ENCODE data around the gene COL6A6. TPM values are rescaled to one million over a fixed set of nuclear protein-coding genes. Genes with fewer than 3 reads are reported as not detected.

COL6A6 gene
- total RNA-seq, 1 donor from 2014 or later, result not detected

- Histone ChIP-seq H3K27me3 (ENCODE audit: control insufficient read depth, insufficient read depth, low read length) (no peaks in the 10 kb centered on the region), H3K36me3 (ENCODE audit: control insufficient read depth, insufficient read depth, low read length) (no peaks in the 10 kb centered on the region), H3K4me3 (ENCODE audit: low read depth, low read length) (no peak overlapping the region)
- no peak for DNase-seq (ENCODE audit: low read depth)
- TF ChIP-seq CTCF (IDR thresholded peaks at IDR 0.05; ENCODE audit: insufficient read depth, low read length, poor library complexity, severe bottlenecking), result no peak
Measured at GRCh38 chr3:130557336-130558035, 40.5 kb downstream of the COL6A6 start.

DNA sequence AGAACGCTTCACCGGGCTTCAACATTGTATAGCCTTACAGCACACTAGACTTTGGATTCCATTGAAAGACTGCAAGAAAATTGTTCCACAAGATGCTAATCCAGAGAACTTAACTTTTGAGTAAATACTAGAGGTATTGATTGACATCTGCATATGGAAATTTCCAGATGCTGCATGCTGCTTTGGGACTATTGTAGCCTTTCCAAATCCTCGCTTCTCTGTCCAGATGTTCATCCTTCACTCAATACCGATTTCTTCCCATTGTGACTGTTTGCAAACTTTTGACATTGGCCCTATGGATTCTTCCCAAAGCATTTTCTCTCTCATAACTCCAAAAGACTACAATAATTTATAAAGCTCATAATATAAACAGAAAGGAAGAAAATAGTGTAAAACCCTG lies 41.4 kb downstream of the COL6A6 start:
- DNase-seq (ENCODE audit: low read depth), result no peak
- TF ChIP-seq CTCF (IDR thresholded peaks at IDR 0.05; ENCODE audit: insufficient read depth, low read length, poor library complexity, severe bottlenecking), result no peak
- no peaks in the 10 kb centered on the region for H3K27me3 ChIP-seq (ENCODE audit: control insufficient read depth, insufficient read depth, low read length)
- H3K4me3 ChIP-seq (ENCODE audit: low read depth, low read length), result no peak overlapping the region
- no peaks in the 10 kb centered on the region for H3K36me3 ChIP-seq (ENCODE audit: control insufficient read depth, insufficient read depth, low read length)

DNA sequence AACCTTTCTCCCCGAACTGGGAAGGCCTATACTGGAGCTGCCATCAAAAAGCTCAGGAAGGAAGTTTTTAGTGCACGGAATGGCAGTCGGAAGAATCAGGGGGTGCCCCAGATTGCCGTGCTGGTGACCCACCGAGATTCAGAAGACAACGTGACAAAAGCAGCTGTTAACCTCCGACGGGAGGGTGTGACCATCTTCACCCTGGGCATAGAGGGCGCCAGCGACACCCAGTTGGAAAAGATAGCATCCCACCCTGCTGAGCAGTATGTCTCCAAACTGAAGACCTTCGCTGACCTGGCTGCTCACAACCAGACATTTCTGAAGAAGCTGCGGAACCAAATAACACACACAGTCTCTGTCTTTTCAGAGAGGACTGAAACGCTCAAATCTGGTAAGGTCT lies 48.2 kb downstream of the COL6A6 start:
- no peak overlapping the region for H3K4me3 ChIP-seq (ENCODE audit: low read depth, low read length)
- H3K36me3 ChIP-seq (ENCODE audit: control insufficient read depth, insufficient read depth, low read length), result no peaks in the 10 kb centered on the region
- TF ChIP-seq CTCF (IDR thresholded peaks at IDR 0.05; ENCODE audit: insufficient read depth, low read length, poor library complexity, severe bottlenecking), result no peak
- H3K27me3 ChIP-seq (ENCODE audit: control insufficient read depth, insufficient read depth, low read length), result no peaks in the 10 kb centered on the region
- DNase-seq (ENCODE audit: low read depth), result no peak

Other genes starting within 250 kb of the COL6A6 start
- not detected in 2 replicates for gene COL6A5, start 171.5 kb upstream of the COL6A6 start, total RNA-seq
- 31.5 and 32.9 TPM in 2 replicates for gene PIK3R4, start 229.7 kb downstream of the COL6A6 start, total RNA-seq